NCI-H187 treated with DMSO at 0.1 percent for 48 hours (cell line): ENCODE data around the gene BIRC3.
"Not testable (repeated sequence)": the region's sequence is repeated elsewhere in the genome, so short reads cannot be mapped to it uniquely, and the experiment has no call there.

Experiments
- DNase-seq: peaks from one replicate; lab custom pipeline; 2025; lab: John Stamatoyannopoulos, UW

Gene BIRC3

DNA sequence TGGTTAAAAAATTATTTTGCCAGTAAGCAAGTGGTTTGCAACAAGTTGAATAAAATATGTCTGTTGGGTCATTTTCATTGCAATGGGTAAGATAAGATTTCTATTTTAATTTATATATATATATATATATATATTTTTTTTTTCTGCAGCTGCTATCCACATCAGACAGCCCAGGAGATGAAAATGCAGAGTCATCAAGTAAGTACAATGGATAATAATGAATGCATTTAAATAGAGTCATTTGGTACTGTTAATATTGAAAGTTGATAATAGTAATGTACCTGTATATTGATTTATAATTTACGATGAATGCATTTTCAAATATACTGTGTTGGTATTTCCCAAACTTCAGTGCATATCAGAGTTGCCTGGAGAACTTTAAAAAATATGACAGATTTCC is 11.5 kb downstream of the BIRC3 start:
- no peak for DNase-seq

- no peak for DNase-seq
Observed at GRCh38 chr11:102330231-102330630, 12.9 kb downstream of the BIRC3 start.

DNA sequence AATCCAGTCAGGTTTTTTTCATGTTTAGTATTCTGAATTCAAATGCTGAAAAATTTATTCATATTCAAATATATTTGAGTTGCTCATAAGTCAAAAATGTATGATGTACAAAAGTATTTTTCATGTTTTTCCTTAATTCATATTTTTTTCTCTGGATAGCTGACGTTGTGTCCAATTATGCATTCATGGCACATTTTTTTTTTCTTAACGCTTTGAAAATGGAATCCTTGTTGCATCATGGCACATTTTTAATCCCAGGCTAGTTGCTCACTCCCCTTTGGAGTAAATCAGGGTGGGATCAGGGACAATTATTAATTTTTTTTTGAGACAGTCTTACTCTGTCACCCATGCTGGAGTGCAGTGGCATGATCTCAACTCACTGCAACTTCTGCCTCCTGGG is 14.1 kb downstream of the BIRC3 start:
- no peak for DNase-seq

- no peak for DNase-seq
Observed at GRCh38 chr11:102332611-102332994, 15.3 kb downstream of the BIRC3 start.

DNA sequence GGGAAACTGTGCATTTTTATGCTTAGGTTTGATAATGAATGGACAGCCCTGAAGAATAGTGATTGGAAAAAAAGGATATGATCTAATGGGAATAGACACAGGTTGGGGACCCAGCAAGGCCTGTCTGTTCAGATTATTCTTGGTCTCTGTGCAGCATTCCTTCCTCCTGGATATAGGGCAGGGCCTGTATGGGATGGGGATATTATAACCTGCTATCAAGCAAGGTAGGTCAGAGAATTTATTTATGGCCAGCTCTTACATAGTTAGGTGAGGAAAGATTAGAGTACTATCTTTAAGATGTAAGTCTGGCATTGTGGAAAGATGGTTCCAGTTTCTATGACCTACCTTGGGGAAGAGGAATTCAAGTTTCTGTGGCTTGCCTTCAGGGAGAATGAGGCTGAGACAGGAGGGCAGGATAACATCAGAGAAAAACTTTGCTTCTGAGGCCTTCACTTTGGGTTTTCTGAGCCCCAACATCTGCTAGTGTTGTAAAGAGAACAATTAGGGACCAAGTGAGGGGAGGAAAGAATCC is 21.3 kb downstream of the BIRC3 start:
- DNase-seq = no peak

DNA sequence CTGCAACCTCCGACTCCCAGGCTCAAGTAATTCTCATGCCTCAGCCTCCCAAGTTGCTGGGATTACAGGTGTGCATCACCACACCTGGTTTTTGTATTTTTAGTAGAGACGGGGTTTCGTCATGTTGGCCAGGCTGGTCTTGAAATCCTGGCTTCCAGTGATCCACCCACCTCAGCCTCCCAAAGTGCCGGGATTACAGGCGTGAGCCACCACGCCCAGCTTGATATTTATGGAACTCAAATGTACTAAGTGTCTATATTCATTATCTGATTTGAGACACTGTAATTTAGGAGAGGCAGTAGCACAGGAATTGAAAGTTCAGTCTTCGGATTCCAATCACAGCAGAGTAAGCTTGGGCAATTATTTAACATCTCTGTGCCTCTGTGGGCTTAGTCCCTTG is 24.0 kb downstream of the BIRC3 start:
- not testable (repeated sequence) for DNase-seq

DNA sequence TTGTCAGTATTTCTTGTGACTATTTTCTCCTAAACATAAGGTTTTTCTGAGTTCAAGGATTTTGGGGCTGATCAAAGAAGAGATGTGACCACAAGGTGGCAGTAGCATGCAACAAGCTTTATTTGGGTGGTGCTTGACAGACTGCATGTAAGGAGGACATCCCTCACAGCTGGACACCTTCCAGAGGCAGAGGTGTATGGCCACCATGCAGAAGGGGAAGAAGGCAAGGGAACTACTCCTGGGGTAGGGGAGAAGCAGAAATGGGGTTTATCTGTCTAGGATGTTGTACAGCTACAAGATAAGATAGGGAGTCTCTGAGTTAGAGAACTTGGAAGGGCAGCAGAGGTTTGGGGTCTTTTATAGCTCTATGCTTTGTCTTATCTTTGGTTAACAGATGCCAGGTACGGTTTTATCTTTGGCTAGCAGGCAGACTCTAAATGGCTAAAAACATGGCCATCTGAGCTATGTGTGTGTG is 24.6 kb downstream of the BIRC3 start:
- no peak for DNase-seq

- DNase-seq = no peak
Observed at GRCh38 chr11:102343809-102344208, 26.5 kb downstream of the BIRC3 start.

DNA sequence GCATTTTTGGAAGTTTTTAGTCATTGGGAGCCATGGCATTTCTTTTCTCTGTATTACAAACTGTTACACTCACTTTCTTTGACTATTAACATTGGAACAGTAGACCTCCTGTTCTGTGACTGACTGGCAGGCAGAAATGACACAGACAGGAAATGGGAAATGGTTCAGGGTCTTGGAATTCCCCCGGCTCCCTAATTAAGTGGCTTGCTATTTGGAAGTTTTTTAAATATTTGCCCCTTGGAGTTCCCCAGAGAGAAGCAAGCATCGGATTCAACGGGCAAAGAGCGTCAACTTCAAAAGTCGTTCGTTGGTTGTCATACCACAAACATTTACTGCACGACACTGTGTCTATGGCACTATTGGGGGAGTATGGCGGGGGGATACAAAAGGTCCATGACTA is 28.6 kb downstream of the BIRC3 start:
- no peak for DNase-seq

- no peak for DNase-seq
Observed at GRCh38 chr11:102346456-102346747, 29.1 kb downstream of the BIRC3 start.

- no peak for DNase-seq
Observed at GRCh38 chr11:102346748-102347461, 29.6 kb downstream of the BIRC3 start, which contains the start of gene BIRC2. BIRC2 (plus strand) TSS chr11:102347214; CDS start chr11:102349855, 2,641 bp downstream.

- DNase-seq = no peak
Observed at GRCh38 chr11:102347462-102348370, 30.4 kb downstream of the BIRC3 start.

DNA sequence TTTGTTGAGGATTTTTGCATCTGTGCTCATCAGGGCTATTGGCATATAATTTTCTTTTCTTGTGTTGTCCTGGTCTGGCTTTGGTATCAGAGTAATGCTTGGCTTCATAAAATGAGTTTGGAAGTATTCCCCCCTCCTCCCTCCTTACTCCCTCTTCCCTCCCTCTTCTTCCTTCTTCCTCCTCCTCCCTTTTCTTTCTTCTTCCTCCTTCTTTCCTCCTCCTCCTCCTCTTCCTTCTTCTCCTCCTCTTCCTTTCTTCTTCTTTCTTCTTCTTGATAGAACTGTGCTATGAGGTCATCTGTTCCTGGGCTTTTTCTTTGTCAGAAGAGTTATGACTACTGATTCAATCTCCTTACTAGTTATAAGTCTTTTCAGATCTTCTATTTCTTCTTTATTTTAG is 39.8 kb downstream of the BIRC3 start:
- no peak for DNase-seq

DNA sequence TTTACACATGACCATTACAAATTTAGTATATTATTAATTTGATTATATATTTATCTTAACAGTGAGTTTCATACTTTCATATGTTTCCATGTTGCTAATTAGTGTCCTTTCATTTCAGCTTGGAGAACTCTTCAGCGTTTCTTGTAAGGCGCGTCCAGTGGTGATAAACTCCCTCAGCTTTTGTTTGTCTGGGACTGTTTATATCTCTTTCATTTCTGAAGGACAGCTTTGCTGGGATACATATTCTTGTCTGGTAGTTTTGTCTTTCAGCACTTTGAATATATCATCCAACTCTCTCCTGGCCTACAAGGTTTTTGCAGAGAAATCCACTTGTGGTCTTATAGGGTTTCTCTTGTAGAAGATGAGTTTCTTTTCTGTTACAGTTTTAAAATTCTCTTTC is 42.1 kb downstream of the BIRC3 start:
- no peak for DNase-seq

GRCh38 chr11:102360681-102361080 is 43.4 kb downstream of the BIRC3 start:
- DNase-seq = no peak

GRCh38 chr11:102361086-102362031 is 44.1 kb downstream of the BIRC3 start:
- DNase-seq = no peak

GRCh38 chr11:102364991-102365390 is 47.7 kb downstream of the BIRC3 start:
- DNase-seq = no peak

DNA sequence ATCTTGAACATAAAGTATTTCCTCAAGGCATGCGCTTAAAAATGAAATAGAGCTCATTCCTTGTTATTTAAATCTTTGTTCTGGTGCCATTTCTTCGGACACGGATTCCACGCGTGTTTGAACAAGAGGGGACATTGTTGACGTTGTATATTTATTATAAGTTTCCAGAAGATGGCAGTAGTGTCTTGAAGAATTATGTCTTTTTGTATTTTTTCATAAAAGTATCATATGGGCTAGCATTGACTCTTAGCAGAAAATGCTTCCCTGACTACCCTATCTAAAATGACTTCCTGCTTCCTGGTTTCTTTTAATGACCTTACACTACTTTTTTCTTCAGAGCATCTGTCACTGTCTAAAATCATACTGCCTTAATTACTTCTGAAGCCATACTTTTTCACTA is 50.1 kb downstream of the BIRC3 start:
- DNase-seq = no peak

- no peak for DNase-seq
Observed at GRCh38 chr11:102368472-102368871, 51.2 kb downstream of the BIRC3 start.

- not testable (repeated sequence) for DNase-seq
Observed at GRCh38 chr11:102374633-102375424, 57.5 kb downstream of the BIRC3 start.
